Measurements from ENCODE around the gene PIGK.
"Not testable (repeated sequence)": the region's sequence is repeated elsewhere in the genome, so short reads cannot be mapped to it uniquely, and the experiment has no call there.

The PIGK gene

DNA sequence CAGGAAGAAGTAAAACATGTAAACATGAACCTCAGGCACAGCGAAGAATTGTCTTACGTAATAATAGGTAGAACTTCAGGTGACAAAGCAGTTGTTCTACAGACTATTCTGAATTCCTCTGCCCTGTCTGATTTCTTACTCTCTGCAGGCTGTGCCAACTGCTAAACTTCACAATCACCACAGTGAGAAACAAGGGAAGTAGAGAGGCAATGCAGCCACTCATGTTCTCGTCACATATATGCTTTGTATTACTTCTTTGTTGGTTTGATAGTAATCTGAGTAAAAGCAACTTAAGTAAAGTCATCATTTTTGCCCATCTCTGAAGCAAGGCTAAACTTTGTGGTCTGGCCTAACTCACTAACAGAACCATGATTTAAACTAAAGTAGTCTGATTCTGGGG lies 21.9 kb downstream of the PIGK start:
- no peak for DNase-seq

DNA sequence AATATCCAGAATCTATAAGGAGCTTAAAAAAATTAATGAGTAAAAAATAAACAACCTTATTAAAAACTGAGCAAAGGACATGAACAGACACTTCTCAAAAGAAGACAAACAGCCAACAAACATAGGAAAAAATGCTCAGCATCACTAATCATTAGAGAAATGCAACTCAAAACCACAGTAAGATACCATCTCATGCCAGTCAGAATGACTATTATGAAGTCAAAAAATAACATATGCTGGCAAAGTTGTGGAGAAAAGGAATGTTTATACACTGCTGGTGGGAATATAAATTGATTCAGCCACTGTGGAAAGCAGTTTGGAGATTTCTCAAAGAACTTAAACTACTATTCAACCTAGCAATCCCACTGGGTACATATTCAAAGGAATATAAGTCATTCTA lies 25.3 kb downstream of the PIGK start:
- no peak for DNase-seq

DNA sequence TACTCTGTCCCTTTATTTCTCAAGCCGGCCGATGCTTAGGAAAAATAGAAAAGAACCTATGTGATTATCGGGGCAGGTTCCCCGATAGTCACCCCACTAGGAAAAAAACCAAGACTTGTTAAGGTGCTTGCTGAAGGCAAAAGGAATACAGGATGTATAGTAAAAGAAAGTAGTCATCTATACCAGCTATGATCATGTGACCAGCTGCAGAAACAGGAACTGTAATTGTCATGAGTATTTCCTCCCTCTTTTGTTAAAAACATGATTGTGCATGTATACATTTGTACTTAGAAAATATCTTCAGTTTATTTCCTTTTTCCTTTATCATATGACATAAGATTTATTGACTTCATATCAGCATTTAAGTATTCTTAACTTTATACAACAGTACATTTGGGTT lies 30.5 kb downstream of the PIGK start:
- no peak for DNase-seq

DNA sequence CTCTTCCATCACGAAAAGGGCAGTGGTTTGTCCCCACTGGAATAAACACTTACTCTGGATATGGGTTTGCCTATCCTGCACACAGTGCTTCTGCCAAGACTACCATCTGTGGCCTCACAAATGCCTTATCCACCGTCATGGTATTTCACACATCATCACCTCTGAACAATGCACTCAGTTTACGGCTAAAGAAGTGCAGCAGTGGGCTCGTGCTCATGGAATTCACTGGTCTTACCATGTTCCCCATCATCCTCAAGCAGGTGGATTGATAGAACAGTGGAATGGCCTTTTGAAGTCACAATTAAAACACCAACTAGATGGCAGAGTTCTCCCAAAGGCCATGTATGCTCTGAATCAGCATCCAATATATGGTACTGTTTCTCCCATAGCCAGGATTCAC lies 32.3 kb downstream of the PIGK start:
- not testable (repeated sequence) for DNase-seq

DNA sequence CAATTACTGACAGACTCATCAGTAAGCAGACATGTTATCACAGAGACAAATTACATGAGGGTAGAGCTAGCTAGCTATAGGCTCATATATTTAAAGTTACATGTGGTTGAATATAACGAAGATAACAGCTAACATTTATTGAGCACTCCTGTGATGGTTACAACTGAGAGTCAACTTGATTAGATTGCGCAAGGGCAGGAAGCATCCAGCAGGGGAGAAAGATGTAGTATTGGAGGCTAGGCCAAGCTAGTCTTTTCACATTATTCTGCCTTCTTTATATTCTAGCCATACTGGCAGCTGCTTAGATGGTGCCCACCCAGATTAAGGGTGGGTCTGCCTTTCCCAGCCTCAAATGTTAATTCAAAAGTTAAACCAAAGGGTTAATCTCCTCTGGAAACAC lies 37.1 kb downstream of the PIGK start:
- DNase-seq = no peak

DNA sequence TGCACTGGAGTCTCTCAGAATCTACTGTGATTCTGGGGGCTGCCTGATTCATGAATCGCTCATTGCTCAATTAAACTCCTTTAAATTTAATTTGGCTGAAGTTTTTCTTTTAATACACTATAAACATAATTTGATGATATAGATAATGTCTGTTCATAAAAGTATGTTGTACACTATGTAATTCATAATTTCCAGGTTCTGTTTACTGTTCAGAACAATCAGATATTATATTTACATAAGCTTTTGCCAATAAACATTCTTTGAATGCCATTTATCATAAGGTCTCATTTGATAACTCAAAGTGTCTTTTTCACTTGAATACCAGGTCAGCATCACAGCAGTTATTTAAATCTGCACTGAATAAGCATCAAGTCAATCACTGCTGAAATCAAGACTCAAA lies 39.6 kb downstream of the PIGK start:
- DNase-seq = no peak

DNA sequence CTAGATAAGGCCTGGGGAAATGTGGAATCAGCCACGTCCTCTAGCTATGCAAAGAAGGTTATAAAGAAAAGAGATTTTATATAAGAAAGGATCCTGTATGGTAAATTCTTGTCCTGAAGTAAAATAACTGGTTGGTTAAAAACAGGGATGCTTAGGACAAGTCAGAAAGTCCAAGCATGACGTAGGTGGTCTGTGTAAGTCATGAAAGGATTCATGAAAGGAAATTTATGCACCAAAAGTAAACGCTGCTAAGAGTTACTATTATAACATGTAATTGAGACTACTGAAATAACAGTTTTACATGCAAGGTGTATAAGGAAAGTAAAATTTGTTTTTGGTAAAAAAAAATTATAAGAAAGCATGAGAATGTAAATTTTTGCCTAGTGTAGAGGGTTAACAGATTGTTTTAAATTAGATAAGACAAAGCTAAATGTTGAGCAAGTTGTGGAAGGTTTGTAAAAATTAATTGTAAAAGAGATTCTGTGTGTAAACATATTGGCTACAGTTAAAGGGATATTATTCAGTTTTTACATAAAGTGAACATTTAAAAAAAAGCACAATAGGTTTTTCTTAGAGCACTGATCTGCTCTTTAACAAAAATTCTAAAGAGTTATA lies 43.9 kb downstream of the PIGK start:
- no peak for DNase-seq

DNA sequence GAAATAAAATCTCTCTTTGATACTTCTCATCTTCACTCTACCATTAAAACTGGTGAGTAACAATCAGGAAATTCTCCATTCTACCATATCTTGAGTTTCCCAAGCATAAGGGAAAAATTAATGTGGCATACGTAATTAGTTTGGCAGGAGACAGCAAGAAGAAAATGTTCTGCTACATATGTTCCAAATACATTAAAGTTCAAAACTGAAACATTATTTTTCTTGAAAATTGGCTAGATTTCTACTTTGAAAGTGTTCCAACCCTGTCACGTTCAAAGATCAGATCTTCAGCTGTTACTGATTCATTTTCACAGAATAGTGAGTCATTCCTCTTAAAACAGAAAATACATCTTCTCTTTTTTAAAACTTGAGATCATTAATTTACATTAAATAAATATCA lies 48.5 kb downstream of the PIGK start:
- DNase-seq = no peak

DNA sequence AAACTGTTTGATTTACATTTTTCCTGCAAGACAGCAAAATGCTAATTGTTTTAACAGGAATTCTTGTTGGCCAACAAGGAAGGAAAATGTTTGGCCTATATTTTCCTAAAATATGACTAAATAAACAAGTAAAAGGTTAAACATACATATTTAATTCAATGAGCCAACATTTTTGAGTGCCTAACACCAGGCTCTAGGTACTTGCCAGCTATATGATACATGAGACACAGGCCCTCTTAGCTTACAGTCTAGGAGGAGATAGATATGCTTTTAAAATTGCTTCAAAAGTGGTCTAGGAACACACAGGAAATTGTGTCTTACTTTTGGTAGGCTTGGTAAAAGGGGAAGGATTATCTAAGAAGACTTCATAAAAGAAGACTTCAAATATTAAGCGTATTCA lies 50.9 kb downstream of the PIGK start:
- no peak for DNase-seq

DNA sequence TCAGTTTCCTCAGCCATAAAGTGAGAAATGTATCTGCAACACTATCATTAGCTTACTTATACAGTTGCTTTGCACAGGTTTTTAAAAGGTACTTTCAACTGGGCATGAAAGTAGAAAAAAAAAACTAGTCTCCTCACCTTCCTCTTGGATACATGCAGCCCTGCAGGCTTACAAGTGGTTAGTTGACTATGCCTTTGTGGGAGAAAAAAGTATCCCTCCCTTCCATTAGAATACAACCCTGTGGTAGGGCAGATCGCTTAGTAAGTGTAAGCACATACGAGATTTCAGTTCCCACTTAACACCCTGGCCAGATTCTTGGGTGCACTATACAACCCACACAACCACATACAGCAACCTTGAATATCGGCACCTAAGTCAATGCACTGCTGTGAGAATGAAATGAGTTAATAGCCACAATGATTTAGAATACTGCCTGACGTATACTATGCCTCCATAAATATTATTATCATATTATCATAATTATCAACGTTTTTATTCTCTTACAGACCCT lies 54.7 kb downstream of the PIGK start:
- no peak for DNase-seq

DNA sequence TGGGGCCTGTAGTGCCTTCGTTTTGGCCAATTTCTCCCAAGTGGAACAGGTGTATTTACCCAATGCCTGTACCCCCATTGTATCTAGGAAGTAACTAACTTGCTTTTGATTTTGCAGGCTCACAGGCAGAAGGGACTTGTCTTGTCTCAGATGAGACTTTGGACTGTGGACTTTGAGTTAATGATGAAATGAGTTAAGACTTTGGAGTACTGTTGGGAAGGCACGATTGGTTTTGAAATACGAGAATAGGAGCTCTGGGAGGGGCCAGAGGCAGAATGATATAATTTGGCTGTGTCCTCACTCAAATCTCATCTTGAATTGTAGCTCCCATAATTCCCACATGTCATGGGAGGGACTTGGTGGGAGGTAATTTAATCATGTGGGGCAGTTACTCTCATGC lies 59.5 kb downstream of the PIGK start:
- DNase-seq = not testable (repeated sequence)

DNA sequence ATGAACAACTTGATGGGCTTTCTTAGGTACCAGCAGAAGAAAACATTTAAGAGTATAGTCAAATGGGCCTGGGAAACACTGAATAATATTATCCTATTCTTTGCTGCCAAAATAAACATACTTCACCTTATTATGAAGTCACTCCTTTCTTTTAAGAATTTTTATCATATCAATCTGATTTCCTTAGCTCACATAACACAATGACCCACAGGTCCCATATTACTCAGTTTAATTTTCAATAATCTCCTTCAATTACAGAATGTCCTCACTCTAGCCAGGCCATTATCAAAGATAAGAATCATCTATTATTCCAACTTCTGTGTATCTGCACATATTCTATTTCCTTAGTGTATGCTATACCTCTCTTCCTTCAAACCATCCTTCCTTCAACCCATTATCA lies 63.0 kb downstream of the PIGK start:
- DNase-seq = no peak

DNA sequence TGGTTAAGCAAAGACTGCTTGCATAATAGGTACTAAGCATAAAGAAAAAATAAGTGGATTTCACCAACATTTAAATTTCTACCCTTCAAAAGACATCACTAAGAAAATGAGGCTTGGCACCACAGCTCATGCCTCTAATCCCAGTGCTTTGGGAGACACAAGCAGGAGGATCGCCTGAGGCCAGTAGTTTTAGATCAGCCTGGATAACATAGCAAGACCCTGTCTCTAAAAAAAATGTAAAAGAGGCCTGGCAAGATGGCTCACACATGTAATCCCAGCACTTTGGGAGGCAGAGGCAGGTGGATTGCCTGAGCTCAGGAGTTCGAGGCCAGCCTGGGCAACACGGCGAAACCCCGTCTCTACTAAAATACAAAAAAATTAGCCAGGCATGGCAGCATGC lies 73.0 kb downstream of the PIGK start:
- DNase-seq = no peak

DNA sequence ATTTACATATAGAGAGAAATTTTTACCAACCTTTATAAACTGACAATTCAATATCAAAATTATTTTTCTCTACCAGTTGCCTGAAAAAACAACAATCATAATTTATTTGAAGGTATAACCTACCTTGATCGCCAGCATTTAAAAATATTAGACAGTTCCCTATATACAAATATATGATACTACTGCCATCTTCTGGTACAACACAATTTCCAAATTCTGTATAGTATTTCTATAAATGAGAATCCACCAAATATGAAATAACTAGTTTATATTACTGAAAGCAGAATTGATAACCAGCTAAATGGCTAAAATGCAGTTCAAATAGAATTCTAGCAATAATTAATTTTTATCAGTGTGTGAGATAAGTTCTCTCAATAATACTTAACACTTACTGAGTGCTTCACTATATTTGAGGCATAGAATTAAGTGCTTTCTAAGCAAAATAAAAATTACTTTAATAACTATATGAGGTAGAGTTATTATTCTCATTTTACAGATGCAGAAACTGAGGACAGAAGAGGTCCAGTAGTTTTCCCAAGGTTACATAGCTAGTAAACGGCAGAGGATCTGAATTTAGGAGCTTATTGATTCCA lies 75.6 kb downstream of the PIGK start:
- DNase-seq = no peak

DNA sequence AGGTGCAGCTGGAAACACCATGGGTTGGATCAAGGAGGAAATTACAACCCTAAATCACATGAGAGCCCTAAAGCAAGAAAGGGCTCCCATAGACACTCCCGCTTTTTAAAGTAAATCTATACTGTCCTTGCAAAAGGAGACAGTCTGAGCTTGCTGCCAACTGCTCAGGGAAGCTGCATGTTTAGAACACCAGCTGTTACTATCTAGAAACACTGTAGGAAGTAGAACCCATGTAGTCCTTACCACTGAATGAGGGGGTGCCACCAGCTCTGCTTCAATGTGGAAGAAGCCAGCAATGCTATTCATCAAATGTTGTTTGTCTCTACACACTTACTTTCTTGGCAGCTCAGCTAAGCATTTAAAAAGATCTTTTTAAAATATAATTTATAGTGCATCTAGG lies 79.8 kb downstream of the PIGK start:
- DNase-seq = no peak

DNA sequence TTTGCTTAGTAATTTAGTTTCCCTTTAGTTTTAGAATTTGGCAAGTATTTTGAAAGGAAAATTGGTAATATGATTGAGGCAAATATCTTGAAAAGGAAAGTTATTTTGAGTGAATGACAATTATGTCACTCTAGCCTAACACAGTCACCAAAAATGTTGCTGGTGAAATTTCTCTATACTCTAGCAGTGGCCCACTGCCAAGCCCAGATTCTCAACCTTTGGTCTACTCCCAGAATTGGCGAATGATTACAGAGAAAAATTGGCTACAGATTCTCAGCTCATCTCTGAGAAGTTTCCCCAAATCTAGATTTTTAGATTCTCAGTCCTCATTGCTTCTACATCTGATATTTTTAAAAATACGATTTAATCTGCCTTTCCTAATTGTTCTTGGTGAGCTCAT lies 84.9 kb downstream of the PIGK start:
- no peak for DNase-seq

DNA sequence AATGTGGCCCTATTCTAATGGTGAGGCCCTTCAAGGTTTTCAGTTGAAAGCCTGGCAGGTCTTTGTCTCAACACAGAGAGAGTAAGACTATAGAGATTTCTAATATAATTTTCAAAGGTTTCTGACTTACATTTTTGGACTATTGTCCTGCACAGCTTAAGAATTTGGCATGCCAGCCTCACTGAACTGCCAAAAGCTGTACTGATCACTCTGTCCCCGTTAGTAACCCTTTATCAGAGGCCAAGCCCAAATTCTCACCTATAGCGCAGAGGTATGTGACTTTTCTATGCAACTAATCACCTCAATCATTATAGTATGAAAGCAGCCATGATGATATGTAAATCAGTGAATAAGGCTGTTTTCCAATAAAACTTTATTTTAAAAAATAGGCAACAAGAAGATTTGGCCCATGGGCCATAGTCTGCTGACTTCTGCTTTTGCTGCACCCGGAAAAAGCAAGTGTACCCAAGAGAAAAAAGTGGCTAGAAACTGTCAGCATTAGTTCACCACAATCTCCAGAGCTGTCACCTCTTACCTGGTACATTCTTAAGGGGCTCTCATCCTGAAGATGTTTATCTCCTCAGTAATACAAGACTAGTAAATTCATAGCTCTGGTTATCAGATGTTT lies 85.4 kb downstream of the PIGK start:
- DNase-seq = no peak

DNA sequence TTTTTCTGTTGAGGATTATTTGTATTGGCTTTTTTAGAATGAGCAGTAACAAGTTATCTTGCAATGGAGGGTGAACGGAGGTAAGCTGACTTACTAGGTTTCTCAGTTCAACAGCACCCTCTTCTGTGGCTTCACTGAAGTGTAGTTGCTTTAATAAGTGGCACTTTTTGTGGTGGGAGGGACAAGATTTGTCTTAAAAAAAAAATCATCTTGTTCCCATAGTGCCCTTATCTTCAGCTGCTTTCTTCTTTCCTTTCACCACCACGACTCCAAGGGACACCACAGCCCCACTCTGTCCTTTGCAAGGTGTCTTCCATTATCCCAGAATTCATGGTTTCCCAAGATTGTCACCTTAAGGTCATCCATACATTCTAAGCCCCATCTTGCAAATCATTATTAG lies 92.9 kb downstream of the PIGK start:
- DNase-seq = peak in 10 of 56 donors; percentile 1 to 51 (median 14)

DNA sequence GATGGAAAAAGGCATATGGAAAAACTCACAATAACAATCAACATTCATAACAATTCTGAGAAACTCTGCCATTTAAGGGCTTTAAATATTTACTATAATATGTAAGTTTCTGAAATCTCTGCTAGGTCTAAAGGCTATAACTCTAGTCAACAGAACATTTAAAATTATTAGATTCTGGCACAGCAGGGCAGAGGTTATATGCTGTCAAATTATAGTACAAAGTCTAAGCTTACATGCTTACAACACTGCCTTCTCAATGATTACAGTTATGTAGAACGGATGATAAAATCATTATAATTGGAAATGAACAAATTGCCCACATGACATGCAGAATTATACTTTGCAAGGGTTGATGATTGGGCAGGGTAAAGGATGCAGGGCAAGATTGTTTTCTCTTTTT lies 97.7 kb downstream of the PIGK start:
- DNase-seq = no peak

DNA sequence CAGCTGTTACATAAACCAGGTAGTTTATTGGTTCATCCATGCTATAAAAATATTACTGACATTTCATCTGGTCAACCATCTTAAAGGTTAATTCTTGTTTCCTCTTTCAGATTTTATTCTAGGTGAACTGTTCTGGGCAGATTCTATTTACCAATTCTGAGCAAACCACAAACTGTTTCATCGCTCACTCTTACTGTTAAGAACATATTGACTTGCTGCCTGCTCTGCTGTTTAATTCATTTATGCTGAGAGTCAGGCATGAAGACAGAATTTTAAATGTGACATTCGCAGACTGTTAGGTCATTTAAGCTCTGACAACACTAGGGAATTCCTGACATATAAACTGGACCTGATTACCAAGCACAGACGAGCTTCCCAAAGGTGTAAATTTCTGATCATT lies 98.3 kb downstream of the PIGK start:
- no peak for DNase-seq

DNA sequence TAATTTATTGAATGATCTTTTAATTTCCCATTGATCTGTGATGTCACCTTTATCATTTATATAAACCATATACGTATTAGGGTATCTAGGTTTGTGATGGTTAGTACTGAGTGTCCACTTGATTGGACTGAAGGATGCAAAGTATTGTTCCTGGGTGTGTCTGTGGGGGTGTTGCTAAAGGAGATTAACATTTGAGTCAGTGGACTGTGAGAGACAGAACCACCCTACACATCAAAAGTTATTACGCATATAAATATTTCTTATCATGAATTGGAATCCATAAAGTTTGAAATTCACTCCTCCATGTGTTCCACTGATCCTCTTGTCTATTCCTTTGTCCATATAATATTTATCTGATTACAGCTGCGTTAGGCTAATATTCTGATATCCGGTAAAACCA lies 100.5 kb downstream of the PIGK start:
- no peak for DNase-seq

DNA sequence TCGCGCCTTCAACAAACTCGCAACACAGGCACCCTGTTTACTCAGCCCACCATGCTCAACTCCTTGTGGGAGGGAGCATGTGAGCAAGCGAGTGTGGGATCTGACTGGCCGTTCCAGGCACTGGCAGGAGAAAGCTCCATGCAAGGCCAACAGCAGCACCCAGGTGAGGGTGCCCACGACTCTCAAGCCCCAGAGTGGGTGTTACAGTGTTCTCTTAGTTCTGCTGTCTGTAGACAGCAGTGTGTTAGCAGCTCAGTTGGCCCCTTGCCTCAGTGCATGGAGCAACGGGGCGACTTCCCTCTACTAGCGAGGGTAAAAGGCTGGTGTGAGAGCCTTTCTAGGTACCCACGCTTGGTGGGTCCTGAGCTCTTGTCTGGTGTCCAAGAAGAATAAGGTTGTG lies 114.6 kb downstream of the PIGK start:
- no peak for DNase-seq

DNA sequence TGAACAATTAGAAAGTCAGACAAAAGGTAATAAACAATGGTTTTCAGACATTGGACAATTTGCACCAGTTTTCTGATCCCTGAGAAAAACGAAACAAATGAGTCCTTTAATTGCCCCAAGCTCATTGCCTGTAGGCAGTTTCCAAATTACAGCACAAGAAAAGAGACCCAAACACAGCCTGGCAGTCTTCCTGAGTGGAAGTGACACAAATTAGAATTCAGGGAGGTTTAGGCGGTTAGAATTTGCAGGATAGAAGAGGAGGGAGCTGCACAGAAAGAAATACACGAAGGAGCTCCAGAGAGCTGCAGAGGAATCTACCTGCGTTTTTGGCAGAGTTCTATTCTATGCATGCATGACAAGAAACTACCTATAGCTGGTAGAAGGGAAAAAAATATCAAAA lies 115.7 kb downstream of the PIGK start:
- DNase-seq = peak in 3 of 56 donors; percentile 5 to 28 (median 12)

All from nucleus accumbens (tissue), 56 donors.